ENCODE results near the gene SLC25A24. TPM values are rescaled to one million over a fixed set of nuclear protein-coding genes. Genes with fewer than 3 reads are reported as not detected.

The SLC25A24 gene
- 35.1 and 36.9 TPM in 2 replicates for total RNA-seq

DNA sequence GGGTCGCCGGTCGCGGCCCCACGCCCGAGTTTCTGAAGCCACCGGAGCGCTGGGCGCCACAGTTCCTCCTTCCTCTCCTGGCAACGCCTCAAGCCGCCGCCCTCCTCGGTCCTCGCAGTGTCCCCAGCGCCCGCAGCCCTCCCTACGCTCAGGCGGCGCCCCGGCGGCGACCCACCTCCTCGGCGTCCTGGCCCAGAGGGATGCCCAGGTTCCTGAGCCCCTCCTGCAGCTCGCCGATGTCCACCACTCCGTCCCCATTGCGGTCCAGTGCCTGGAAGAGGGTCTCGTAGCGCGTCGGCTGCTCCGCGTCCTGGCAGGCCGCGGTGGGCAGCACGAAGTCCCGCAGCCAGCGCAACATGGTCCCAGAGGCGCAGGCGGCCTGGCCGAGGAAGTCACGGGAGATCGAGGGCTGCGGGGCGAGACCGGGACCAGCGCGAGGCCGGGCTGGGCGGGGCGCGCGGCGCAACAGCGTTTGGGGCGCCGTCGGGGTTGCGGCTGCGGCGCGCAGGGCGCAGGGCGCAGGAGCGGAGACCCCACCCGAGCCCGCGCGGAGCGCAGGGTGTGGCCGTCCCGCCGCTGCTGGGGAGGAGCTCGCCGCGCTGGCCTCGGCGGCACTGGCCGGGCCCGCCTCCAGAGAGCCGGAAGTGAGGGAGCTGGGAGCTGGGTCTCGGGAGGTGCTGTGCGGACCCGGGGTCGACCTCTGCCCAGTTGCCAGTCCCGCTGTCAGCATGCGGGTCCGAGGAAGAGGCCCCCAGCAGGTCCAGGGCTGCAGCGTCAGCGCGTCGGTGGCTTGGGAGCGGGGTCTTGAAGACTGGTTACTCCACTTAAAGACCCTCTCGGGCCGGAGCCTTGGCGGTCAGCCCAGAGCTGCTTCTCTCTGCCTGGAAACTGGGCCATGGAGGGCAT lies at the start of gene SLC25A24:
Gene SLC25A24, minus strand, starts transcription at position 563 of the 906 bp plus-strand sequence. Its CDS starts 205 bp downstream, at position 358.

DNA sequence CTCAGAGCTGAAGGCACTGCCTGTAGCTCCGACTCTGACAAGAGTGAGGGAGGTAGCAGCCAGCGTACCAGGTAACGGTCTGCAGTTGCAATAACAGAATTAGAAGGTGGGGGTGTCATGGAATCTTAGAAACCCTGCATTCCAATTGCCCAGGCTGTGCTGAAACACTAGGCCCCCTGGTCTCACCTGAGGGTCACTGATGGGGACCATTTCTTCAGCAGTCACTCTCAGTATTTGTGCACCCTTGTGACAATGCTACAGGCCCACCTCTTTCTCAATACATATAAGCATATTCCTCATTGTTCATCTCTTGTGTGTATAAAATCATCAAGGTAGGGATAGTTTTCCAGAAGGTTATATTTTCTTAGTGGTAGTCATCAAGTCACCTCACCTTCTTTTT lies 43.8 kb upstream of the SLC25A24 start, which contains the start of gene NBPF4:
Gene NBPF4, minus strand, starts transcription at position 101 of the 400 bp plus-strand sequence. CDS start 315 bp downstream, outside the sequence.

Other genes with a start within 250 kb of the SLC25A24 start
- 0.13 and 0.31 TPM in 2 replicates for gene VAV3, start 235.2 kb downstream of the SLC25A24 start, total RNA-seq
- gene NBPF4, start 43.7 kb upstream of the SLC25A24 start, total RNA-seq: not detected in 2 replicates
- gene NBPF6, start 250.0 kb upstream of the SLC25A24 start, total RNA-seq: 0.06 TPM in 1 of 2 replicates, not detected in the other

All from aortic smooth muscle cell (primary cell).